Ishikawa (cell line): ENCODE results near the gene SRBD1.

Experiments
- EP300 ChIP-seq: IDR thresholded peaks from 2 replicates; pipeline ENCODE4 v1.6.1; 2012; ENCODE audit warnings: borderline replicate concordance
- YY1 ChIP-seq: IDR thresholded peaks from 2 replicates; pipeline ENCODE4 v1.6.1; 2012; ENCODE audit warnings: low read depth

DNA sequence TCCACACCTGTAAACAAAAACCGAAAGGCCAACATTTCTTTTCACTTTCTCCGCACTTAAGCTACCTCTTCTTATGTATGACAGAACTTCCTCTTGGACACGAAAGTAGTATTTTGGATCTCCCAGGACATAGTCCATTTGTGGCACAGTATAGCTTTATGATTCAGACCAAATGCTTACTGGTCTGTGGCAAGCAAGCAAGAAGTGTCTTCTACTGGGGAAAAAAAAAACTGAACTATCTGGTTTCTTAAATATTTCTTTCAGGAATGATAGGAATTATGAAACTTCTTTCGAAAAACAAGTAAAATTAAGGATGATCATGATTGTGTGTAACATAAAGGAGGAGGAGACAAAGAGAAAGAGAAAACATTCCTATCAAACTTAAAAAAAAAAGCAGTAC lies 33.6 kb downstream of the SRBD1 start:
- no peak for TF ChIP-seq EP300
- TF ChIP-seq YY1, result no peak
